ENCODE results near the gene PTPN23. TPM values are rescaled to one million over a fixed set of nuclear protein-coding genes. Genes with fewer than 3 reads are reported as not detected.

The PTPN23 gene
- total RNA-seq, 2 experiments from 2014 or later: 20.7 to 22.6 TPM

DNA sequence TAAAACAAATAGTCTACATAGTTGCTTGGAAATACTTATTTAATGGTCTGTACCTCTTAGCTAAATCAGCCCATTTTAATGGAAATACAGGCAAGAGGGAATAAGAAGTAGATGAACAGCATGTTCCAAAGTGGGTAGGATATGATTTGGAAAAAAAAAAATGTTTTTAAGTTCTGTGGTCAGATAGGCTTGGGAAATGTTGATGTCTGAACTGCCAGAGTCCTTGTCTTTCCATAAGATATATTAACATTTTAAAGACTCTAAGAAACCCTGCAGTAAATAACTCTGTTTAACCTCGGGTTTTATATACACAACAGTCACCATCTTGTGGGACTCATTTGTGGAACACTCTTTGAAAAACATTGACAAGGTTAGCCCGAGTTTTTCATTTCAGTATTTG is 40.0 kb upstream of the PTPN23 start:
- DNase-seq (no peak), ATAC-seq (no peak)
- Mint-ChIP-seq H3K36me3 (ENCODE audit: low read depth) (peaks cover 35% of the 10 kb centered on the region), H3K27ac (no peak overlapping the region), H3K9me3 (no peaks in the 10 kb centered on the region), H3K4me1 (ENCODE audit: low read depth) (peaks cover 6% of the 10 kb centered on the region), H3K4me3 (no peak overlapping the region), H3K27me3 (no peaks in the 10 kb centered on the region)
- POLR2A ChIA-PET: no interaction called here
- CTCF ChIA-PET: interaction anchor here (0.7 kb wide), 1 partner anchor 30 kb away, joined by 3 read pairs; no protein-coding TSS in a partner anchor
- TF ChIP-seq, protein P1, sequence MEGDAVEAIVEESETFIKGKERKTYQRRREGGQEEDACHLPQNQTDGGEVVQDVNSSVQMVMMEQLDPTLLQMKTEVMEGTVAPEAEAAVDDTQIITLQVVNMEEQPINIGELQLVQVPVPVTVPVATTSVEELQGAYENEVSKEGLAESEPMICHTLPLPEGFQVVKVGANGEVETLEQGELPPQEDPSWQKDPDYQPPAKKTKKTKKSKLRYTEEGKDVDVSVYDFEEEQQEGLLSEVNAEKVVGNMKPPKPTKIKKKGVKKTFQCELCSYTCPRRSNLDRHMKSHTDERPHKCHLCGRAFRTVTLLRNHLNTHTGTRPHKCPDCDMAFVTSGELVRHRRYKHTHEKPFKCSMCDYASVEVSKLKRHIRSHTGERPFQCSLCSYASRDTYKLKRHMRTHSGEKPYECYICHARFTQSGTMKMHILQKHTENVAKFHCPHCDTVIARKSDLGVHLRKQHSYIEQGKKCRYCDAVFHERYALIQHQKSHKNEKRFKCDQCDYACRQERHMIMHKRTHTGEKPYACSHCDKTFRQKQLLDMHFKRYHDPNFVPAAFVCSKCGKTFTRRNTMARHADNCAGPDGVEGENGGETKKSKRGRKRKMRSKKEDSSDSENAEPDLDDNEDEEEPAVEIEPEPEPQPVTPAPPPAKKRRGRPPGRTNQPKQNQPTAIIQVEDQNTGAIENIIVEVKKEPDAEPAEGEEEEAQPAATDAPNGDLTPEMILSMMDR (IDR thresholded peaks at IDR 0.05): no peak
- intact Hi-C loops (cut with micrococcal nuclease): no loop called here

DNA sequence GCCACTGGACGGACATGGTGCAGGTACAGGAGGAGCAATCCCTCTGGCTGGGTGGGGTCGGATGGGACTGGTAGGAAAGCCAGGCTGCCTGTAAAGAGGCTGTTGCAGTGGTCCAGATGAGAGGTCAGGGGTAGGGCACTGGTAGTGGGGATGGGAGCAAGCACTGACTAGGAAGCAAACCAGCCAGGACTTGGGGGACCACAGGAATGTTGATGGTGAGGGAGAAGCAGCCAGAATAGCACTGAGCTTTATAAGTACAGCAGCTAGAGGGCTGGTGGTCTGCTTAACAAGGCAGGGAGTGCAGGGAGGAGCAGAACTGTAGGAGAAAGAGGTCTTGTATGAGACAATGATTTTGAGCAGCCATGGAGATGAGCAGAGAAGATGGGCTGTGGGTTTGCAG is 38.7 kb upstream of the PTPN23 start:
- POLR2A ChIA-PET: no interaction called here

DNA sequence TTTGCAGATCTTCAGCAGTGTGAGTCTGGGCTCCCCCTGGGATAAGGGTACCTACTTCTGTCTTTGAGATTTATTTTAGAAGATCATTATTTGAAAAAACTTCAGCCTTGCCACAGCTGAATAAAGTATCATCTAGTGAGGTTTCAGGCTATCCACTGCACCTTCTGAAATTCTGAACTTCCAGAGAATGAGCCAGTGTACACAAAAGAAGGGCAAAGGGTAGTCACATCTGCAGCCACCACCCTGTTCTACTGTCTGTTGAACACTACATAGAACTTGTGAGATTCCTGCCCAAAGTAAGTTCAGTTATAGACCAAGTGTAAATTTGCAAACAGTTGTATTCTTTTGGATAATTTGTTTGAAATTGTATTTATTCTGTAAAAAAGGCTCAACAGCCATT is 38.0 kb upstream of the PTPN23 start:
- H3K4me1 Mint-ChIP-seq (ENCODE audit: low read depth): peaks cover 6% of the 10 kb centered on the region
- TF ChIP-seq, protein P1 (IDR thresholded peaks at IDR 0.05): no peak
- intact Hi-C loops (cut with micrococcal nuclease): no loop called here
- no peaks in the 10 kb centered on the region for H3K27me3 Mint-ChIP-seq
- POLR2A ChIA-PET: no interaction called here
- no peaks in the 10 kb centered on the region for H3K9me3 Mint-ChIP-seq
- H3K4me3 Mint-ChIP-seq: no peak overlapping the region
- DNase-seq (no peak), ATAC-seq (no peak)
- peaks cover 24% of the 10 kb centered on the region for H3K36me3 Mint-ChIP-seq (ENCODE audit: low read depth)
- CTCF ChIA-PET: no interaction called here
- H3K27ac Mint-ChIP-seq: no peak overlapping the region

More for the DNA sequence above, 38.7 kb upstream of the PTPN23 start:
- Mint-ChIP-seq H3K4me3 (no peak overlapping the region), H3K36me3 (ENCODE audit: low read depth) (peaks cover 26% of the 10 kb centered on the region), H3K4me1 (ENCODE audit: low read depth) (peaks cover 6% of the 10 kb centered on the region), H3K27ac (no peak overlapping the region), H3K9me3 (no peaks in the 10 kb centered on the region), H3K27me3 (no peaks in the 10 kb centered on the region)
- DNase-seq (no peak), ATAC-seq (no peak)
- CTCF ChIA-PET: no interaction called here
- intact Hi-C loops (cut with micrococcal nuclease): no loop called here
- TF ChIP-seq, protein P1 (IDR thresholded peaks at IDR 0.05): no peak

DNA sequence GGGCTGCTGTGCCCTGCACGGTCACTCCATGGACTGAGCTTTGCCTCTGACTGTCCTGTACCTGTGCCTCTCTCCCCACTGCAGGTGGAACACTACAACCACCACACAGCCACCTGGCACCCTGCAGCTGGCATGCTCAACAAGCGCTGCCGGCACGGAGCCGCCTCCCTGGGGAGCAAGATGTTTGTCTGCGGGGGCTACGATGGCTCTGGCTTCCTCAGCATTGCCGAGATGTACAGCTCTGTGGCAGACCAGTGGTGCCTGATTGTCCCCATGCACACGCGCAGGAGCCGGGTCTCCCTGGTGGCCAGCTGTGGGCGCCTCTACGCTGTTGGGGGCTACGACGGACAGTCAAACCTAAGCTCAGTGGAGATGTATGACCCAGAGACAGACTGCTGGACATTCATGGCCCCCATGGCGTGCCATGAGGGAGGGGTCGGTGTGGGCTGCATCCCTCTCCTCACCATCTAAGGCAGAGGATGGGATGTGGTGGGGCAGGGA is 37.3 kb upstream of the PTPN23 start:
- CTCF ChIA-PET: no interaction called here
- ATAC-seq: no peak

DNA sequence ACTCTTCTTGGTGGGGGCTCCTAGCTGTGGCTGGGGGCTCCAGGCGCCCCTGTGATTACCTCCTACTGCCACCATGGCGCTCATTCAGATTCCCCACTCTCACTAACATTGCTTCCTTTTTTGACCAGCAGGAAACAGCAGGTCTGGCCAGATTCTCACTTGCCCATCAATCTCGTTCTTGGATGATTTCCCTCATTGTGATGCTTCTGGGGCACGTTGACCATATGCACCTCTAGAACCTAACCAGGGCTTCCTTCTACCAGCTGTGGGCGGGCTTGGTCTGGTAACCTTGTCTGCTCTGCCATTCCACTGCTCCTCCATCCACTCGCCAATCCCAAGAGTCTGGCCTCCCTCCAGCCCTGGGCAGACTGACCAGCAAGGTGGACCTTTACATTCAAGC is 35.9 kb upstream of the PTPN23 start:
- ChIA-PET CTCF (no interaction called here), POLR2A (no interaction called here)
- H3K27ac Mint-ChIP-seq: no peak overlapping the region
- DNase-seq (no peak), ATAC-seq (no peak)
- no peak overlapping the region for H3K4me3 Mint-ChIP-seq
- H3K36me3 Mint-ChIP-seq (ENCODE audit: low read depth): peaks cover 16% of the 10 kb centered on the region
- peaks cover 6% of the 10 kb centered on the region for H3K4me1 Mint-ChIP-seq (ENCODE audit: low read depth)
- TF ChIP-seq, protein P1 (IDR thresholded peaks at IDR 0.05): no peak
- no peaks in the 10 kb centered on the region for H3K9me3 Mint-ChIP-seq
- intact Hi-C loops (cut with micrococcal nuclease): no loop called here
- no peaks in the 10 kb centered on the region for H3K27me3 Mint-ChIP-seq

More for the DNA sequence above, 37.3 kb upstream of the PTPN23 start:
- peaks cover 6% of the 10 kb centered on the region for H3K4me1 Mint-ChIP-seq (ENCODE audit: low read depth)
- no peaks in the 10 kb centered on the region for H3K27me3 Mint-ChIP-seq
- H3K27ac Mint-ChIP-seq: no peak overlapping the region
- POLR2A ChIA-PET: interaction anchor here (0.5 to 0.6 kb wide), 2 partner anchors 261 to 1020 kb away, joined by 3 to 4 read pairs; no protein-coding TSS in a partner anchor
- TF ChIP-seq, protein P1 (IDR thresholded peaks at IDR 0.05): no peak
- H3K36me3 Mint-ChIP-seq (ENCODE audit: low read depth): peaks cover 17% of the 10 kb centered on the region
- no peaks in the 10 kb centered on the region for H3K9me3 Mint-ChIP-seq
- intact Hi-C loops (cut with micrococcal nuclease): no loop called here
- H3K4me3 Mint-ChIP-seq: no peak overlapping the region
- DNase-seq: no peak
